MM.1S (cell line): Measurements from ENCODE around the gene MPP4.

Experiments
- DNase-seq: peaks from one replicate; pipeline ENCODE4 v3.0.0-alpha.2; 2015
- H2AFZ ChIP-seq: fragments of 300-600 bp; sonication (generic); 2 replicates; pipeline ENCODE4 v1.6.0; 2016; ENCODE audit warnings: antibody characterized with exemption, low read length
- H3F3A ChIP-seq: fragments of 300-600 bp; sonication (generic); 2 replicates; pipeline ENCODE4 v1.6.1; 2016; ENCODE audit warnings: mild to moderate bottlenecking, antibody characterized with exemption, low read length, moderate library complexity, mixed read lengths; ENCODE audit not compliant: insufficient read depth
- H3K27ac ChIP-seq: fragments of 300-600 bp; sonication (generic); 2 replicates; pipeline ENCODE4 v1.5.1; 2016; ENCODE audit warnings: mild to moderate bottlenecking, low read length
- H3K27me3 ChIP-seq: fragments of 300-600 bp; sonication (generic); replicated peaks from 2 replicates; pipeline ENCODE4 v1.6.0; 2016; ENCODE audit warnings: low read length; ENCODE audit not compliant: insufficient read depth
- H3K36me3 ChIP-seq: fragments of 300-600 bp; sonication (generic); replicated peaks from 2 replicates; pipeline ENCODE4 v1.6.1; 2016; ENCODE audit warnings: mild to moderate bottlenecking, low read length, mixed read lengths; ENCODE audit not compliant: insufficient read depth
- H3K4me1 ChIP-seq: fragments of 300-600 bp; sonication (generic); 2 replicates; pipeline ENCODE4 v1.6.1; 2016; ENCODE audit warnings: low read length, mixed read lengths
- H3K4me2 ChIP-seq: fragments of 300-600 bp; sonication (generic); 2 replicates; pipeline ENCODE4 v1.6.0; 2016; ENCODE audit warnings: low read depth, low read length
- H3K4me3 ChIP-seq: fragments of 300-600 bp; sonication (generic); 2 replicates; pipeline ENCODE4 v1.5.1; 2016; ENCODE audit warnings: low read length, mixed read lengths
- H3K79me2 ChIP-seq: fragments of 300-600 bp; sonication (generic); 2 replicates; pipeline ENCODE4 v1.6.1; 2016; ENCODE audit warnings: mixed run types, low read length, mixed read lengths
- H3K9ac ChIP-seq: fragments of 300-600 bp; sonication (generic); 2 replicates; pipeline ENCODE4 v1.6.1; 2016; ENCODE audit warnings: low read length, mixed read lengths
- H3K9me2 ChIP-seq: fragments of 300-600 bp; sonication (generic); replicated peaks from 2 replicates; pipeline ENCODE4 v1.6.1; 2016; ENCODE audit warnings: mild to moderate bottlenecking, low read length, mixed read lengths; ENCODE audit not compliant: insufficient read depth
- H3K9me3 ChIP-seq: fragments of 300-600 bp; sonication (generic); replicated peaks from 2 replicates; pipeline ENCODE4 v1.6.1; 2016; ENCODE audit warnings: mild to moderate bottlenecking, low read length, mixed read lengths; ENCODE audit not compliant: insufficient read depth
- H4K20me1 ChIP-seq: fragments of 300-600 bp; sonication (generic); 2 replicates; pipeline ENCODE4 v1.6.1; 2016; ENCODE audit warnings: mild to moderate bottlenecking, low read length, moderate library complexity, mixed read lengths; ENCODE audit not compliant: insufficient read depth
- EZH2 ChIP-seq: fragments of 300-600 bp; sonication (generic); optimal IDR thresholded peaks from 2 replicates; pipeline ENCODE3; 2017; ENCODE audit warnings: low read depth, mild to moderate bottlenecking, antibody characterized with exemption, low read length, mixed read lengths
- EZH2phosphoT487 ChIP-seq: fragments of 300-600 bp; sonication (generic); IDR thresholded peaks from 2 replicates; pipeline ENCODE4 v1.6.1; 2018; ENCODE audit warnings: antibody characterized with exemption, low read length
- TF ChIP-seq, protein P1 (sequence below): fragments of 300-600 bp; sonication (generic); IDR thresholded peaks from 2 replicates; pipeline ENCODE4 v1.5.1; 2016; ENCODE audit warnings: antibody characterized with exemption, low read length, mixed read lengths

MPP4 gene

DNA sequence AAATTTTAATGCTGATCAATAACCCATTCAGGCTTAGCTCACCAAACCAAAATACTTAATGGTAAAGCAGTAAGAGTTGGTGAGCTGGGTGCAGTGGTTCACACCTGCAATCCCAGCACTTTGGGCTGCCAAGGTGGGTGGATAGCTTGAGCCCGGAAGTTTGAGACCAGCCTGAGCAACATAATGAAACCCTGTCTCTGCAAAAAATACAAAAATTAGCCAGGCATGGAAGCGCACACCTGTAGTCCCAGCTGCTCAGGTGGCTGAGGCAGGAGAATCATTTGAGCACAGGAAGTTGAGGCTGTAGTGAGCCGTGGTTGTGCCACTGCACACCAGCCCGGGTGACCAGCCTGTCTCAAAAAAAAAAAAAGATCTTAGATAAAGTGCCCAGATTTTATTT, 35.7 kb upstream of the MPP4 start:
- peaks cover 12% of the 10 kb centered on the region for H3F3A ChIP-seq
- no peaks in the 10 kb centered on the region for H4K20me1 ChIP-seq
- peak overlapping the region; percentile 48; the same call in 1 of the 2 replicates for H3K27ac ChIP-seq
- no peak overlapping the region for H2AFZ ChIP-seq
- H3K9ac ChIP-seq: peak overlapping the region; percentile 10; the same call in 1 of the 2 replicates
- no peak overlapping the region for H3K4me3 ChIP-seq
- peak overlapping the region; percentile 17; the same call in 1 of the 2 replicates for H3K4me2 ChIP-seq
- no peaks in the 10 kb centered on the region for H3K79me2 ChIP-seq
- no peaks in the 10 kb centered on the region for H3K9me3 ChIP-seq
- H3K27me3 ChIP-seq: no peaks in the 10 kb centered on the region
- peaks cover 8% of the 10 kb centered on the region; the same call in 1 of the 2 replicates for H3K4me1 ChIP-seq
- peak; percentile 69 for DNase-seq
- no peaks in the 10 kb centered on the region for H3K9me2 ChIP-seq
- TF ChIP-seq EZH2 (no peak), EZH2phosphoT487 (no peak)
- TF ChIP-seq, protein P1, sequence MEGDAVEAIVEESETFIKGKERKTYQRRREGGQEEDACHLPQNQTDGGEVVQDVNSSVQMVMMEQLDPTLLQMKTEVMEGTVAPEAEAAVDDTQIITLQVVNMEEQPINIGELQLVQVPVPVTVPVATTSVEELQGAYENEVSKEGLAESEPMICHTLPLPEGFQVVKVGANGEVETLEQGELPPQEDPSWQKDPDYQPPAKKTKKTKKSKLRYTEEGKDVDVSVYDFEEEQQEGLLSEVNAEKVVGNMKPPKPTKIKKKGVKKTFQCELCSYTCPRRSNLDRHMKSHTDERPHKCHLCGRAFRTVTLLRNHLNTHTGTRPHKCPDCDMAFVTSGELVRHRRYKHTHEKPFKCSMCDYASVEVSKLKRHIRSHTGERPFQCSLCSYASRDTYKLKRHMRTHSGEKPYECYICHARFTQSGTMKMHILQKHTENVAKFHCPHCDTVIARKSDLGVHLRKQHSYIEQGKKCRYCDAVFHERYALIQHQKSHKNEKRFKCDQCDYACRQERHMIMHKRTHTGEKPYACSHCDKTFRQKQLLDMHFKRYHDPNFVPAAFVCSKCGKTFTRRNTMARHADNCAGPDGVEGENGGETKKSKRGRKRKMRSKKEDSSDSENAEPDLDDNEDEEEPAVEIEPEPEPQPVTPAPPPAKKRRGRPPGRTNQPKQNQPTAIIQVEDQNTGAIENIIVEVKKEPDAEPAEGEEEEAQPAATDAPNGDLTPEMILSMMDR: no peak
- H3K36me3 ChIP-seq: no peaks in the 10 kb centered on the region

DNA sequence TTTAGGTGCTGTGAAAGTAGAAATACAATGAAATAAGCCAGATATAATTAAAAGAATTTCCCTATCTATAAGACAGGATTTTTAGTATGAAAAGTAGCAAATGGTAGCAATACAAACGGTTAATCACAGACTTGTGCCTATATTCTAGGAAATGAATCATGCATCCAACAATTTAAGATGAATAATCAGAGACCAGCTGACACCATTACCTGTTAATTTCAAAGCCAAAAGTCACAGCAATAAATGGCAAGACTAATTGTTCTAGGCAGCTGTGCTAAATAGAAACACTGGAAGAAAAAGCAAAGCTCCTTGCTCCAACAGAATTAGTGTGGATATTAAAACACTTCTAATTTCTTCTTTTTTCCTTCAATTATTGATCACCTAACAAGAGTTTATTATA, 35.1 kb upstream of the MPP4 start:
- Histone ChIP-seq H3K4me3 (no peak overlapping the region), H3K9ac (no peak overlapping the region), H3K4me1 (peaks cover 8% of the 10 kb centered on the region; the same call in 1 of the 2 replicates)

DNA sequence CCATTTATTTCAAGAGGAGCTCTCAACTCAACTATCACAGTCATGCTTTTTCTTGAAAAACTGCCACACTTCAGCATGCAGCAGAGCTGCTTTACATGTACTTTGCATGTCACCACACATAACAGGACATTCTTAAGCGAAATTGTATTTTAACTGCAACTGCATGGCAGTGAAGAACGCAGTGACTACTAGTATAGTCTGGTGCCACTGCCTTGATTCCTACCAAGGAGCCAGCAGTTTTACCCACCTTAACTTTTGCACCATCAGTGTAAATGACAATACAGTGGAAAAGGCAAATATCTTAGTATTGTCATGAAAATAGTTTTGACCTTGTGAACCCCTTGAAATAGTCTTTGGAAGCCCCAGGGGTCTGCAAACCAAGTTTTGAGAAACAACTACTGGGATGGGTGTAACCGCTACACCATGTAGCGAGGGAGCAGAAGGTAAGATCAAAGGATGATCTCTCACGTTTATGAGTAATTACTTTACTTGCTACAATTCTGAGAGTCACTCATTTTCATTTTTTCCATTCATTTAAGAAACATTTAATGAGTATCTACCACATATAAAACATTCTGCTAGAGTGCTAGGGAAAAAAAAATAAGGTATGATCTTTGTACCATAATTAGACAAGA, 32.3 kb upstream of the MPP4 start:
- Histone ChIP-seq H3K9me3 (no peaks in the 10 kb centered on the region), H3K4me2 (no peak overlapping the region), H2AFZ (no peak overlapping the region), H3K4me1 (peaks cover 8% of the 10 kb centered on the region; the same call in 1 of the 2 replicates), H3K36me3 (no peaks in the 10 kb centered on the region), H3K9ac (no peak overlapping the region), H3K4me3 (no peak overlapping the region), H3K27ac (no peak overlapping the region), H3K79me2 (no peaks in the 10 kb centered on the region), H3K9me2 (no peaks in the 10 kb centered on the region), H4K20me1 (no peaks in the 10 kb centered on the region), H3K27me3 (no peaks in the 10 kb centered on the region), H3F3A (peaks cover 12% of the 10 kb centered on the region)
- no peak for DNase-seq
- no peak for TF ChIP-seq EZH2phosphoT487
- TF ChIP-seq, protein P1: no peak
- TF ChIP-seq EZH2: no peak

More for the DNA sequence above, 35.1 kb upstream of the MPP4 start:
- no peak overlapping the region for H2AFZ ChIP-seq
- H3F3A ChIP-seq: peaks cover 12% of the 10 kb centered on the region
- peak overlapping the region; percentile 48; the same call in 1 of the 2 replicates for H3K27ac ChIP-seq
- no peaks in the 10 kb centered on the region for H3K9me3 ChIP-seq
- H3K27me3 ChIP-seq: no peaks in the 10 kb centered on the region
- H3K4me2 ChIP-seq: peak overlapping the region; percentile 17; the same call in 1 of the 2 replicates
- no peaks in the 10 kb centered on the region for H3K36me3 ChIP-seq
- no peaks in the 10 kb centered on the region for H3K79me2 ChIP-seq
- TF ChIP-seq, protein P1: no peak
- TF ChIP-seq EZH2 (no peak), EZH2phosphoT487 (no peak)
- no peaks in the 10 kb centered on the region for H4K20me1 ChIP-seq
- H3K9me2 ChIP-seq: no peaks in the 10 kb centered on the region
- DNase-seq: no peak
